Mesodermal cell (in vitro differentiated cells): ENCODE measurements around the gene SRP54.
"Not testable (repeated sequence)": the region's sequence is repeated elsewhere in the genome, so short reads cannot be mapped to it uniquely, and the experiment has no call there.

Source experiments
- H3K27ac ChIP-seq: 2 replicates; pipeline ENCODE4 v1.7.0; 2013; ENCODE audit warnings: mild to moderate bottlenecking, low read depth, low read length, moderate library complexity; ENCODE audit not compliant: severe bottlenecking
- H3K36me3 ChIP-seq: 2 replicates; pipeline ENCODE4 v1.7.1; 2013; ENCODE audit warnings: mild to moderate bottlenecking, low read length, moderate library complexity; ENCODE audit not compliant: control insufficient read depth, insufficient read depth
- H3K4me1 ChIP-seq: one replicate; pipeline ENCODE4 v1.7.1; 2013; ENCODE audit warnings: mild to moderate bottlenecking, low read length; ENCODE audit not compliant: insufficient read depth, control insufficient read depth, poor library complexity, severe bottlenecking
- H3K4me3 ChIP-seq: 2 replicates; pipeline ENCODE4 v1.7.0; 2013; ENCODE audit warnings: low read length, control low read depth, mild to moderate bottlenecking; ENCODE audit not compliant: insufficient read depth, poor library complexity, severe bottlenecking; ENCODE audit errors: extremely low read depth
- H3K9me3 ChIP-seq: 2 replicates; pipeline ENCODE4 v1.7.1; 2013; ENCODE audit warnings: mild to moderate bottlenecking, low read length, moderate library complexity; ENCODE audit not compliant: control insufficient read depth
- WGBS, 2 experiments: methylation state at CpG; one replicate each; pipeline ENCODE4 v1.1.5; 2013; ENCODE audit warnings: missing lambda C conversion rate in 2 of 2; ENCODE audit not compliant: insufficient coverage in 2 of 2; 5-methylcytosine and 5-hydroxymethylcytosine counted together

SRP54 gene

DNA sequence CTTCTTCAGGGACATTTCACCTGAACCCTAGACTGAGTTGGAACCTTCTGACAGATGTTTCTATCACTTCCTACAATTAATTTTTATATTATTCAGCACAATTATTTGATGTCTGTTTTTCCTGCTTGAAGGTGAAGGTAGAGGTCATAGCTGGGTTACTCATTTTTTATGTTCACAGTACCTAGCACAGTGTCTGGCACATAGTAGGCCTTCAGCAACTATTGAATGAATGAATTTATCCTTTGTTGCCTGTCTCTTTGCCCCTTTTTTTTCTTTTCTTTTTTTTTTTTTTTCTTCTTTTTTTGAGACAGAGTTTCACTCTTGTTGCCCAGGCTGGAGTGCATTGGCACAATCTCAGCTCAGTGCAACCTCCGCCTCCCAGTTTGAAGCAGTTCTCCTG lies 33.8 kb downstream of the SRP54 start:
- whole genome bisulfite sequencing, 2 experiments, result 100% methylated on average over 1 of the region's 1 CpG
- Histone ChIP-seq H3K36me3 (peaks cover 91% of the 10 kb centered on the region), H3K4me3 (no peak overlapping the region), H3K9me3 (no peaks in the 10 kb centered on the region), H3K27ac (no peak overlapping the region), H3K4me1 (no peaks in the 10 kb centered on the region)

DNA sequence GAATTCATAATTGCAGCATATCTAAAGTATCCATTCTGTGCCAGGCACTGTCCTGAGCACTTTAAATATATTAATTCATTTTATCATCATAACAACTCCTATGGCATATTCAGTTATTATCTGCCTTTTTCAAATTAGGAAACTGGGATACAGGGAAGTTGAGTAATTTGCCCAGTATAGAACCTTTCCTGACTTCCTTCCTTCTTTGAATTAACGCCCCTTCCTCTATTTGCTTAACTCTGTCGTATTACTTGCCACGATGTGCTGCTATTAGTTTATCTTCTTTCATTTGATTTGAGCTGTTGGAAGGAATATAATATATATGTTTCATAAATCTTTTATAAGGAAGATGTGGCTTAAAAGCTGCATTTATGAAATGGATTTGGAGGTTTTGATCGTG lies 37.9 kb downstream of the SRP54 start:
- H3K27ac ChIP-seq, result no peak overlapping the region
- H3K36me3 ChIP-seq, result peaks cover 78% of the 10 kb centered on the region
- no peaks in the 10 kb centered on the region for H3K4me1 ChIP-seq
- no peaks in the 10 kb centered on the region for H3K9me3 ChIP-seq
- WGBS, 2 experiments, result 100% methylated on average over 1 of the region's 4 CpGs; no CpG with 5 or more reads in 1 of the 2 experiments
- H3K4me3 ChIP-seq, result no peak overlapping the region

GRCh38 chr14:35028435-35028834 lies 45.6 kb downstream of the SRP54 start:
- H3K9me3 ChIP-seq, result peaks cover 5% of the 10 kb centered on the region
- no CpG with 5 or more reads among the region's 2 CpGs for WGBS, 2 experiments
- H3K4me1 ChIP-seq, result no peaks in the 10 kb centered on the region
- no peak overlapping the region for H3K4me3 ChIP-seq
- H3K27ac ChIP-seq, result no peak overlapping the region
- H3K36me3 ChIP-seq, result peaks cover 78% of the 10 kb centered on the region

DNA sequence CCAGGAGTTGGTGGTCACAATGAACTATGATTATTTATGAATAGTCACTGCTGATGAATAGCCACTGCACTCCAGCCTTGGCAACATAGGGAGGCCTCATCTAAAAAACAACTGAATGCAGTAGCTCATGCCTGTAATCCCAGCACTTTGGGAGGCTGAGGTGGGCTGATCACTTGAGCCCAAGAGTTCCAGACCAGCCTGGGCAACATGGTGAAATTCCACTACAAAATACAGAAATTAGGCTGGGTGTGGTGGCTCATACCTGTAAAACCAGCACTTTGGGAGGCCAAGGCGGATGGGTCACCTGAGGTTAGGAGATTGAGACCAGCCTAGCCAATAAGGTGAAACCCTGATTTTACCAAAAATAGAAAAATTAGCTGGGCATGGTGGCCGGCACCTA lies 49.8 kb downstream of the SRP54 start:
- H3K36me3 ChIP-seq, result peaks cover 50% of the 10 kb centered on the region

DNA sequence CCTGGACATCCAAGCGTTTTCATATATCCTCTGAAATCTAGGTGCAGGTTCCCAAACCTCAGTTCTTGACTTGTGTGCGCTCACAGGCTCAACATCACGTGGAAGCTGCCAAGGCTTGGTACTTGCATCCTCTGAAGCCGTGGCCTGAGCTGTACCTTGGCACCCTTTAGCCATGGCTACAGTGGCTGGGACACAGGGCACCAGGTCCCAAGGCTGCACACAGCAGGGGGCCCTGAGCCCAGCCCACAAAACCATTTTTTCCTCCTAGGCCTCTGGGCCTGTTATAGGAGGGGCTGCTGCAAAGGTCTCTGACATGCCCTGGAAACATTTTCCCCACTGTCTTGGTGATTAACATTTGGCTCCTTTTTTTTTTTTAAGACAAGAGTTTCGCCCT lies 51.6 kb downstream of the SRP54 start:
- peaks cover 18% of the 10 kb centered on the region for H3K9me3 ChIP-seq
- 71 to 74% methylated on average over 4 to 5 of the region's 5 CpGs for WGBS, 2 experiments

More for the DNA sequence above, 49.8 kb downstream of the SRP54 start:
- H3K4me3 ChIP-seq, result no peak overlapping the region
- no peak overlapping the region for H3K27ac ChIP-seq
- 88 to 95% methylated on average over 1 to 2 of the region's 2 CpGs for WGBS, 2 experiments
- H3K4me1 ChIP-seq, result no peaks in the 10 kb centered on the region
- peaks cover 18% of the 10 kb centered on the region for H3K9me3 ChIP-seq

DNA sequence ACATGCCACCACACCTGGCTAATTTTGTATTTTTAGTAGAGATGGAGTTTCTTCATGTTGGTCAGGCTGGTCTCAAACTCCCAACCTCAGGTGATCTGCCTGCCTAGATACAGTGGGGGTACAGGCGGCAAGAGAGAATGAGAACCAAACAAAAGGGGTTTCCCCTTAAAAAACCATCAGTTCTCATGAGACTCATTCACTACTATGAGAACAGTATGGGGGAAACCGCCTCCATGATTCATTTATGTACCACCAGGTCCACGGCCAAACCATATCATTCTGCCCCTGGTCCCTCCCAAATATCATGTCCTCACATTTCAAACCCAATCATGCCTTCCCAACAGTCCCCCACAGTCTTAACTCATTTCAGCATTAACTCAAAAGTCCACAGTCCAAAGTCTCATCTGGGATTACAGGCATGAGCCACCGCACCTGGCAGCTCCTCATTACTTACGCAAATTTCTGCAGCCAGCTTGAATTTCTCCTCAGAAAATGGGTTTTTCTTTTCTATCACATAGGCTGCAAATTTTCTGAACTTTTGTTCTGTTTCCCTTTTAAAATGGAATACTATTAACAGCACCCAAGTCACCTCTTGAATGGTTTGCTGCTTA lies 52.3 kb downstream of the SRP54 start:
- not testable (repeated sequence) for H3K27ac ChIP-seq, H3K4me1 ChIP-seq, H3K4me3 ChIP-seq
- Histone ChIP-seq H3K36me3 (peaks cover 32% of the 10 kb centered on the region), H3K9me3 (peaks cover 18% of the 10 kb centered on the region)
- 95 to 97% methylated on average over 3 to 4 of the region's 5 CpGs for WGBS, 2 experiments

More for the DNA sequence above, 51.6 kb downstream of the SRP54 start:
- no peak overlapping the region for H3K27ac ChIP-seq
- H3K4me3 ChIP-seq, result no peak overlapping the region
- peaks cover 38% of the 10 kb centered on the region for H3K36me3 ChIP-seq
- no peaks in the 10 kb centered on the region for H3K4me1 ChIP-seq

DNA sequence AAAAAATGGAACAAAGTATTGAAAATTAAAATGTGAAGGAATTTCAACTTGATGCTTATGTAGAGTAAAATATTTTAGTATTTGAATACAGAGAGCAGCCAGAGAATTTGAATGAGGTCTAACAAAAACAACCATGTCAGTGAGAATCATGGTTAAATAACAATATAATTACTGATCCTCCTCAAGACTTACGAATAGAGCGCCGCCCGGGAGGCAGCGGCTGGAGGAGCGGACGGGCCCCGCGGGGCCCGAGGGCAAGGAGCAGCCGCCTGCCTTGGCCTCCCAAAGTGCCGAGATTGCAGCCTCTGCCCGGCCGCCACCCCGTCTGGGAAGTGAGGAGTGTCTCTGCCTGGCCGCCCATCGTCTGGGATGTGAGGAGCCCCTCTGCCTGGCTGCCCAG lies 55.5 kb downstream of the SRP54 start:
- peaks cover 13% of the 10 kb centered on the region for H3K9me3 ChIP-seq
- H3K27ac ChIP-seq, H3K4me1 ChIP-seq, H3K4me3 ChIP-seq, H3K36me3 ChIP-seq: not testable (repeated sequence)
- WGBS, 2 experiments, result 100% methylated on average over 5 of the region's 17 CpGs; no CpG with 5 or more reads in 1 of the 2 experiments

DNA sequence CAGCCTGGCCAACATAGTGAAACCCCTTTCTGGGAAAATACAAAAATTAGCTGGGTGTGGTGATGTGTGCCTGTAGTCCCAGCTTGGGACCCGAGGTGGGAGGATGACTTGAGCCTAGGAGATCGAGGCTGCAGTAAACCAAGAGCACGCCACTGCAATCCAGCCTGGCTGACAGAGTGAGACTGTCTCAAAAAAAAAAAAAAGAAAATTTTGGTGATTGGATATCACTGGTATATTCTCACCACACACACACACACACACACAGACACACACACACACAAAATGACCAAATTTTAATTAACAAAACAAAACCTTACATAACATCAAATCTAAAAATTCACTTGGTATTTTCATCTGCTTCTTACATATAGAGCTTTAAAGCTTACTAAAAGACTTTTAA lies 59.8 kb downstream of the SRP54 start:
- WGBS, 2 experiments, result 50 to 86% methylated on average over 1 to 3 of the region's 3 CpGs
- no peak overlapping the region for H3K4me3 ChIP-seq
- no peaks in the 10 kb centered on the region for H3K4me1 ChIP-seq
- H3K9me3 ChIP-seq, result no peaks in the 10 kb centered on the region
- no peak overlapping the region for H3K27ac ChIP-seq
- H3K36me3 ChIP-seq, result no peaks in the 10 kb centered on the region

- Histone ChIP-seq H3K4me1 (no peaks in the 10 kb centered on the region), H3K9me3 (no peaks in the 10 kb centered on the region), H3K4me3 (no peak overlapping the region), H3K27ac (no peak overlapping the region), H3K36me3 (no peaks in the 10 kb centered on the region)
- no CpG with 5 or more reads among the region's 2 CpGs for WGBS, 2 experiments
Measured at GRCh38 chr14:35043046-35043445, 60.3 kb downstream of the SRP54 start.

DNA sequence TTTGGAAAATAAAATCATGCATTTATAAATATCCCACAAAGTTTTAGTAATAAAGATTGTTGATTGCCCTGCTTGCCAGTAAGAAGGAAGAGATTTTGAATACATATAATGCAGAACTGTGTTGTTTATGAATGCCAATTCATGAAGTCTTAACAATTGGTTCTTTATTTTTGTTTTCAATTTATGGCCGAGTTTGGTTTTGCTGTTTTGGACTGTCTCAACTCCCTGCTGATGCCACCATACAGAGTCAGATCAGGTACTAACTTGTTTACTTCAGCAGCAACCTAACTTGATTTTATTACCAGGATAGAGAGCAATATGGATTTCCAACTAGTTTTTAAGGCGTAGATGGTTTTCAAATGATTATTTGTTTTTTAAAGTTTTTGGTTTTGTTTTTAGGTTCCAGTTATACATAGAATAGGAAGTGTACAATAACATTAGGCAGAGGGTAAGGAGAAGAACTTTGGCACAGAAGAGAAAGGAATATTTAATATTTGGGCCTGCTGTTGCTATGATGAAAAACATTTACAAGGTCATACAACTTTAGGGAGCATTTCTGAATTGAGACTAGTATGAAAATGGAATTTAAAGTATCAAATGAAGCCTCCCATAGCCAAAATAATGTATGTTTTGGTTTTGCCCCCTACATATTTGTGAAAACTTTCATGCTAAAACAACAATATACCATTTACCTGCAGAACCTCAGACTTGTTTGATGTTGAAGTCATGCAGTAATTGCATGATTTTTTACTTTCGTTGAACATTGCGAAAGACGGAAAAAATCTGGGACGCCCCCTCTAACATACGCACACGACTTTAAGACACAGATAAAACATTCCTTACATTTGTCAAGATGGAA lies 62.4 kb downstream of the SRP54 start:
- H3K36me3 ChIP-seq, result peaks cover 12% of the 10 kb centered on the region
- peak overlapping the region; percentile 95 for H3K4me3 ChIP-seq
- peak overlapping the region; percentile 94 for H3K27ac ChIP-seq
- no peaks in the 10 kb centered on the region for H3K4me1 ChIP-seq
- no peaks in the 10 kb centered on the region for H3K9me3 ChIP-seq
- 59 to 77% methylated on average over 7 of the region's 8 CpGs for WGBS, 2 experiments

- Histone ChIP-seq H3K9me3 (no peaks in the 10 kb centered on the region), H3K27ac (peak overlapping the region; percentile 94), H3K4me1 (no peaks in the 10 kb centered on the region), H3K4me3 (peak overlapping the region; percentile 95), H3K36me3 (peaks cover 12% of the 10 kb centered on the region)
- 0 to 2% methylated on average over 3 to 6 of the region's 6 CpGs for WGBS, 2 experiments
Measured at GRCh38 chr14:35045798-35046047, 62.9 kb downstream of the SRP54 start.
